GM23248 (cell line): Measurements from ENCODE around the gene GPX4.

Experiments used
- EZH2 ChIP-seq: fragments of 200-600 bp; sonication (generic); IDR thresholded peaks from 2 replicates; pipeline ENCODE4 v1.6.1; 2018; ENCODE audit warnings: antibody characterized with exemption, mild to moderate bottlenecking; ENCODE audit not compliant: insufficient read depth, poor library complexity, severe bottlenecking
- EZH2phosphoT487 ChIP-seq: fragments of 200-600 bp; sonication (generic); IDR thresholded peaks from 2 replicates; pipeline ENCODE4 v1.6.1; 2018; ENCODE audit warnings: antibody characterized with exemption, moderate library complexity, mild to moderate bottlenecking, low read depth; ENCODE audit not compliant: insufficient read depth

DNA sequence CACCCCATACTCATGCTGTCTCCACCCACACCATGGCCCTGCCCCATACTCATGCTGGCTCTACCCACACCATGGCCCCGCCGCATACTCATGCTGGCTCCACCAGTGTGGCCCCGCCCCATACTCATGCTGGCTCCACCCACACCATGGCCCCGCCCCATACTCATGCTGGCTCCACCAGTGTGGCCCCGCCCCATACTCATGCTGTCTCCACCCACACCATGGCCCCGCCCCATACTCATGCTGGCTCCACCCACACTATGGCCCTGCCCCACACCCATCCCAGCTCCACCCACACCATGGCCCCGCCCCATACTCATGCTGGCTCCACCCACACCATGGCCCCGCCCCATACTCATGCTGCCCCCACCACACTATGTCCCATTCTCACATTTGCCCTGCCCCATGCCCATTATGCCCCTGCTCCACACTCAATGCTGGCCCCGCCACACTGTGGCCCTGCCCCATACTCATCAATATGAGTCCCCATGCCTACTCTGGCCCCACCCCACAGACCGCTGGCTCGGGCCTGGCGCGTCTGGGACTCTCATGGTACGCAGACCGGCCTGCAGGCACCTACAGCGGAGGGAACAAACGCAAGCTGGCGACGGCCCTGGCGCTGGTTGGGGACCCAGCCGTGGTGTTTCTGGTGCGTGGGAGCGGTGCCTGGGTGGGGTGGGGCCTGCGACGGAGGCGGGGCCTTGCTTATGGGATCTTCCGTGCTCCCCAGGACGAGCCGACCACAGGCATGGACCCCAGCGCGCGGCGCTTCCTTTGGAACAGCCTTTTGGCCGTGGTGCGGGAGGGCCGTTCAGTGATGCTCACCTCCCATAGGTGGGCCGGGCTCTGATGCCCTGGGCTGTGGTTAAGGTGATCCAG is 40.5 kb upstream of the GPX4 start:
- TF ChIP-seq EZH2 = no peak
- no peak for TF ChIP-seq EZH2phosphoT487
